Adrenal gland (tissue), 12 donors: ENCODE data around the gene NLGN4X. TPM values are rescaled to one million over a fixed set of nuclear protein-coding genes. Genes with fewer than 3 reads are reported as not detected.

Experiments
- DNase-seq, 7 donors: peaks; one replicate each; pipeline ENCODE4 v3.0.0-alpha.2; 2019 to 2020
- H3K27ac ChIP-seq, 5 donors: fragments of 200-600 bp; sonication (generic) in 4 of 5; 1 replicate in 3 of 5; 2 replicates in 2 of 5; pipeline versions ENCODE4 v1.5.1 to v1.8.0; 2016 to 2020; ENCODE audit warnings: mild to moderate bottlenecking in 1 of 5
- H3K27me3 ChIP-seq: fragments of 200-600 bp; 2 replicates; pipeline ENCODE4 v1.8.0; 2021
- H3K36me3 ChIP-seq, 2 donors: fragments of 200-600 bp; replicated peaks in 1 of 2; 1 replicate in 1 of 2; 2 replicates in 1 of 2; pipeline versions ENCODE4 v1.5.1 to v1.8.0; 2018 to 2022
- H3K4me1 ChIP-seq, 2 donors: fragments of 200-600 bp; replicated peaks in 1 of 2; 1 replicate in 1 of 2; 2 replicates in 1 of 2; pipeline versions ENCODE4 v1.5.1 to v1.8.0; 2018 to 2021
- H3K4me3 ChIP-seq, 4 donors: fragments of 200-600 bp; sonication (generic) in 3 of 4; one replicate each; pipeline ENCODE4 v1.5.1; 2016 to 2018
- H3K9me3 ChIP-seq, 3 donors: fragments of 200-600 bp; sonication (generic) in 1 of 3; replicated peaks in 1 of 3; 1 replicate in 2 of 3; 2 replicates in 1 of 3; pipeline versions ENCODE4 v1.5.1 to v1.8.0; 2016 to 2021
- CTCF ChIP-seq, 6 experiments: fragments of 450-650 bp in 4 of 6; fragments of 200-600 bp in 2 of 6; sonication (generic) in 1 of 6; IDR thresholded peaks; 1 replicate in 5 of 6; 2 replicates in 1 of 6; pipeline versions ENCODE4 v1.5.1 to v1.8.0; 2016 to 2021; ENCODE audit warnings: antibody characterized with exemption in 6 of 6, mild to moderate bottlenecking in 2 of 6, moderate library complexity in 1 of 6
- POLR2A ChIP-seq, 2 donors: fragments of 450-650 bp; IDR thresholded peaks; one replicate each; pipeline ENCODE4 v1.6.1; 2017; ENCODE audit warnings: antibody characterized with exemption in 2 of 2, mild to moderate bottlenecking in 2 of 2, moderate library complexity in 1 of 2
- WGBS, 4 donors: extraction: QIAGEN DNeasy Blood & Tissue Kit in 2 of 4; methylation state at CpG; one replicate each; pipeline versions ENCODE4 v1.1.5 to v1.1.7; 2013 to 2017; 5-methylcytosine and 5-hydroxymethylcytosine counted together
- intact Hi-C, 2 donors: fragments of 100-400 bp; cut with DNase I; formaldehyde crosslinking; loops; one replicate each; pipeline versions ENCODE4 v1.14.1 to v1.15.0; 2022 to 2023
- polyA plus RNA-seq, 3 donors: library from polyadenylated mRNA; stranded (reverse); fragments of 200-250 nt in 2 of 3; fragments of 350-450 nt in 1 of 3; fragmentation: Illumina TruSeq in 1 of 3; extraction: RNeasy Lipid Tissue Mini Kit (QIAGEN cat#74804) in 1 of 3; gene quantifications; one replicate each; pipeline ENCODE4 v1.2.3, GENCODE V29; 2013 to 2014
- total RNA-seq, 9 donors: library from RNA; depleted of rRNA in 4 of 9; stranded (reverse); fragments of >200 nt in 4 of 9; fragments of 120-200 nt in 1 of 9; fragmentation: NEBNext Ultra II Directional in 1 of 9; extraction: Animal tissue kit (Norgen Biotek cat#: 25700) in 1 of 9; gene quantifications; one replicate each; pipeline versions ENCODE4 v1.1.0 to v1.2.4, GENCODE V29; 2013 to 2023
- donor health status: healthy with polysubstance abuse.
- donor health status: Bipolar disorder and iron deficiency.
- donor health status: DM: yes; HTN: yes; CAD: no.
- donor health status: DM: no; HTN: no; CAD: no.
- donor health status: DM: no; HTN: no; CAD: no.
- donor health status: DM: yes; HTN: yes; CAD: no.

NLGN4X gene
- total and polyA plus RNA-seq, 12 donors, result 0.16 to 3.4 (median 1.3) TPM

DNA sequence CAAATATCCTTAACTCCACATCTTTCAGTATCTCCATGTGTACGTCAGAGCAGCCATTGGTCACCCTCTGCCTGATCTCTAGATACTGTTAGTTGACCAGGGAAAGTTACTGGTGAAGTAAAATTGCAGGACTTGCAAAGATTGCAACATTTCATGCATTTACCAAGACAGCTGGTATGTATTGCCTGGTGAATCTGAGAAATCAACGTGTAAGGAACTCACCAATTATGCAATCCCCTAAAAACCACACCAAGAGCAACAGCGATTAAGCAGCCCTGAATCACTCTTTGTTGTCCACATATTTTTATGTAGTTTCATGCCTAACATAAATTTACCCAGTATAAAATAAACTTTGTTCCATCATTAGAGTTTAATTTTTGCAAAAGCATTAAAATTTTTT, 271.2 kb downstream of the NLGN4X start:
- Histone ChIP-seq H3K9me3 (no peaks in the 10 kb centered on the region), H3K27ac (no peak overlapping the region), H3K27me3 (no peaks in the 10 kb centered on the region), H3K4me1 (no peaks in the 10 kb centered on the region), H3K36me3 (no peaks in the 10 kb centered on the region), H3K4me3 (no peak overlapping the region)
- TF ChIP-seq CTCF (IDR thresholded peaks at IDR 0.05), result no peak
- no peak for TF ChIP-seq POLR2A (IDR thresholded peaks at IDR 0.05)
- WGBS, 4 donors, result 45 to 57% (median 54%) methylated on average over 3 of the region's 3 CpGs
- intact Hi-C loops, result no loop called here
- no peak for DNase-seq

GRCh38 chrX:5936438-5936837, 292.2 kb downstream of the NLGN4X start:
- 10 to 20% (median 19%) methylated on average over 6 of the region's 6 CpGs for WGBS, 4 donors
- Histone ChIP-seq H3K9me3 (no peaks in the 10 kb centered on the region), H3K27me3 (no peaks in the 10 kb centered on the region), H3K36me3 (no peaks in the 10 kb centered on the region), H3K4me3 (no peak overlapping the region), H3K4me1 (no peaks in the 10 kb centered on the region), H3K27ac (no peak overlapping the region)
- no peak for TF ChIP-seq CTCF (IDR thresholded peaks at IDR 0.05)
- TF ChIP-seq POLR2A (IDR thresholded peaks at IDR 0.05), result no peak
- DNase-seq, result peak in 1 of 7 donors; percentile 1
- intact Hi-C loops, result no loop called here

- DNase-seq, result no peak
- WGBS, 4 donors, result 50 to 67% (median 63%) methylated on average over 2 of the region's 2 CpGs
- H3K36me3 ChIP-seq, result no peaks in the 10 kb centered on the region
- H3K4me1 ChIP-seq, result no peaks in the 10 kb centered on the region
- H3K9me3 ChIP-seq, result no peaks in the 10 kb centered on the region
- no peak for TF ChIP-seq POLR2A (IDR thresholded peaks at IDR 0.05)
- no peaks in the 10 kb centered on the region for H3K27me3 ChIP-seq
- intact Hi-C loops, result no loop called here
- no peak overlapping the region for H3K4me3 ChIP-seq
- H3K27ac ChIP-seq, result no peak overlapping the region
Measured at GRCh38 chrX:5928224-5928623, 300.4 kb downstream of the NLGN4X start.

- TF ChIP-seq CTCF (IDR thresholded peaks at IDR 0.05), result no peak
- no peak for TF ChIP-seq POLR2A (IDR thresholded peaks at IDR 0.05)
- Histone ChIP-seq H3K9me3 (no peaks in the 10 kb centered on the region), H3K36me3 (no peaks in the 10 kb centered on the region), H3K27ac (no peak overlapping the region), H3K4me3 (no peak overlapping the region), H3K4me1 (no peaks in the 10 kb centered on the region), H3K27me3 (no peaks in the 10 kb centered on the region)
- 68 to 86% (median 81%) methylated on average over 2 to 5 of the region's 5 CpGs for WGBS, 4 donors
- no peak for DNase-seq
- intact Hi-C loops, result no loop called here
Measured at GRCh38 chrX:5916945-5917344, 311.7 kb downstream of the NLGN4X start.

DNA sequence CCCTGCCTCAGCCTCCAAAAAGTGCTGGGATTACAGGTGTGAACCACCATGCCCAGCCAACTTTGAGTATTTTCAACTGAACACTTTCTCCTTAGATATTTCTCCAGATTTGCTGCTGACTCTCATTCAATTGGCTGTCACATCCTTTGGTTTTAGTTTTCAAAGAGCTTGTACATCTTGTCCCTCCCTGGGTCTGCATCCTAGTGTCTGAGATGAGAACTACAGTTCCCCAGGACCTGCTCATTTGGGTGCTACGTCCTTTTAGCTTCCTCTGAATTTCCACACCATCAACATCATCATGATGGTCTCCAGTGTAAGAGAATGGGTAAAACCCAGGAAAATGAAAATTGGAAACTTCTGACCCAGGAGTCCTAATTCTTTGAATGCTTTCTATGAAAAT, 312.9 kb downstream of the NLGN4X start:
- no peak for DNase-seq
- Histone ChIP-seq H3K4me3 (no peak overlapping the region), H3K27ac (no peak overlapping the region), H3K9me3 (no peaks in the 10 kb centered on the region), H3K36me3 (no peaks in the 10 kb centered on the region), H3K27me3 (no peaks in the 10 kb centered on the region), H3K4me1 (no peaks in the 10 kb centered on the region)
- WGBS, 4 donors, result 39 to 75% (median 50%) methylated on average over 1 of the region's 1 CpG
- intact Hi-C loops, result no loop called here
- no peak for TF ChIP-seq CTCF (IDR thresholded peaks at IDR 0.05)
- TF ChIP-seq POLR2A (IDR thresholded peaks at IDR 0.05), result no peak
